Stimulated activated naive CD4-positive, alpha-beta T cell treated with Interleukin-2 at 50 U/mL for 16 hours (primary cell): ENCODE measurements around the gene ZDHHC22.

Experiments used
- DNase-seq: peaks from one replicate; lab custom pipeline; 2025; lab: John Stamatoyannopoulos, UW

ZDHHC22 gene

DNA sequence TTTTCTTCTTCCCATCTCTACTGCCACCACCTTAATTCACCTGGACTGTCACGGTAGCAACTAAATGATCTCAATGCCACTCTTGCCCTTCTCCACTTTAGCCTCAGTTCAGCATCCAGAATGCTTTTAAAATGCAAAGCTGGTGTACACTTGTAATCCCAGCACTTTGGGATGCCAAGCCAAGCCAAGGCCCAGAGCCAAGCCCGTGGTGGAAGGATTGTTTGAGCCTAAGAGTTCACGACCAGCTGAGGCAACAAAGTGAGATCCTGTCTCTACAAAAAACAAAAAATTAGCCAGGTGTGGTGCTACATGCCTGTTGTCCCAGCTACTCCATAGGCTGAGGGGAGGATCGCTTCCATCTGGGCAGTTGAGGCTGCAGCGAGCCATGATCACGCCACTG, 37.6 kb downstream of the ZDHHC22 start:
- DNase-seq, result no peak

GRCh38 chr14:77103475-77103874, 38.1 kb downstream of the ZDHHC22 start:
- DNase-seq, result no peak

DNA sequence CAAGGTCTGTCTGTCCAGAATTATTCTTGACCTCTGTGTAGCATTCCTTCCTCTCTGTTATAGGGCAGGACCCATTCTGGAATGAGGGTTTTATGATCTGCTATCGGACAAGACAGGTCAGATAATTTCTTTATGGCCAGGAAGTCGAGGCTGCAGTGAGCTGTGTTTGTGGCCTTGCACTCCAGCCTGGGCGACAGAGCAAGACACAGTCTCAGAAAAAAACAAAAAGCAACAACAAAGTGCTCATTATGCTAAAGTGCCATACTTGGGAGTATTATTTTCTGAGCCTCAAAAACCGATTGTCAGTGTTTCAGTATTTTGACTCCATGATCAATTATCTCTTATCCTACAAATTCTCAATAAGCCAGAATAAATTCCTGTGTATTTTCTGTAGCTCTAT, 39.4 kb downstream of the ZDHHC22 start:
- DNase-seq, result no peak

DNA sequence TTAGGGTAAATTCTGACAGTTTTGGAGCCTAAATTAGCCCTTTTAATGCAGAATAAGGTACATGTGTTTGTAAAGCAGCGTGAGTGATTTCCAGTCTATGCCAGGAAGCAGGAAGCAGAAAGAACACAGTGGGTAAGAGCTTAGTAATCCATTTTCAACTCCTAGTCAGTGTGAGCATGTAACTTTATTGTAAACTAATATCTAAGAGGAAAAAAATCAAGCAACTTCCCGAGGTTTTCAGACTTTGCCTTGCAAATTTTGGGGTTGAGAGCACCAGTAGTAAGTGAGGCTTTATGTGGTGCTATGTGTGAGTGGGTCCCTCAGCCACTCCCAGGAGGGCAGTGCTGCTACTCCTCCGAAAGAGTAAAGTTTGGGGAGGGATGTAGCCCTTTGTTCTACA, 40.6 kb downstream of the ZDHHC22 start:
- DNase-seq, result no peak

- DNase-seq, result no peak
Measured at GRCh38 chr14:77099425-77100167, 42.0 kb downstream of the ZDHHC22 start.

- DNase-seq, result peak; percentile 15
Measured at GRCh38 chr14:77098529-77099353, 42.9 kb downstream of the ZDHHC22 start.

DNA sequence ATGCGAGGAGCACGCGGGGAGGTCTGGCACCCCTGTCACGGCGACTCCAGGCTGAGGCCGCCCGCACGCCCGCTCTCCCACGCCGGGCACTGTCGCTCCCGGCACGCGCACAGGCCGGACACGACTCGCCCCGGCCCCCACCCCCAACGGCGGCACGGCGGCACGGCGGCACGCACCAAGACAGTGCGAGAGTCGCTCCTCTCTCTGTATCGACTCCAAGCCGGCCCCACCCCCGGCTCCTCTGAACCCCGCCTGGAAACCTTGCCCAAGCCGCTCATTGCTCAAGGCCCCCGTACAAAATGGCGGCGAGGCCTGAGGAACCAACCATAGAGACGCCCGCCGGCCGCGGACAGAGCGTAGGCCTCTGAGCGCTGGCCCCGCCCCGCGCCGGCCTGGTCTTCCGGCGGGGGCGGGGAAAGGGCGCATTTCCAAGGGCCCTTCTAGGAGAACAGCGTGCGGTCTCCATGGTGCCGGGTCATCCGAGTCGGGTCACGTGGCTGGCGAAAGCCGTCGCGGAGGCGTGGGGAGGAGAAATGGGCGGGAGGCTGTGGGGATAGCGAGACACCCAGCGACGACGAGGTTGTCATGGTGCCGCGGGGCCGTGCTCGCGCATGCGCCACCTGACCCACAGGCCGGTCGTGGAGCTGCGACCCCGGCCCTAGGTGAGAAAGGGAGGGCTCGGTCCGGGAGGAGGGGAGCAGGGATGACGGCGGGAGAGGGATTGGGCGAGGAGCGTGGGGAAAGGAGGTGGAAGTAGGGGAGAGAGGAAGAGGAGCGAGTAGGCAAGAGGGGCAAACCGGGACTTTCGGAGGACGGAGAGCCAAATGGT, 43.7 kb downstream of the ZDHHC22 start, which contains the start of gene CIPC:
TSS of gene CIPC (plus strand) at position 559 of the 829 bp plus-strand sequence. CDS start 7,451 bp downstream, outside the sequence.
- DNase-seq, result peak; percentile 99

- DNase-seq, result no peak
Measured at GRCh38 chr14:77097006-77097699, 44.4 kb downstream of the ZDHHC22 start.

DNA sequence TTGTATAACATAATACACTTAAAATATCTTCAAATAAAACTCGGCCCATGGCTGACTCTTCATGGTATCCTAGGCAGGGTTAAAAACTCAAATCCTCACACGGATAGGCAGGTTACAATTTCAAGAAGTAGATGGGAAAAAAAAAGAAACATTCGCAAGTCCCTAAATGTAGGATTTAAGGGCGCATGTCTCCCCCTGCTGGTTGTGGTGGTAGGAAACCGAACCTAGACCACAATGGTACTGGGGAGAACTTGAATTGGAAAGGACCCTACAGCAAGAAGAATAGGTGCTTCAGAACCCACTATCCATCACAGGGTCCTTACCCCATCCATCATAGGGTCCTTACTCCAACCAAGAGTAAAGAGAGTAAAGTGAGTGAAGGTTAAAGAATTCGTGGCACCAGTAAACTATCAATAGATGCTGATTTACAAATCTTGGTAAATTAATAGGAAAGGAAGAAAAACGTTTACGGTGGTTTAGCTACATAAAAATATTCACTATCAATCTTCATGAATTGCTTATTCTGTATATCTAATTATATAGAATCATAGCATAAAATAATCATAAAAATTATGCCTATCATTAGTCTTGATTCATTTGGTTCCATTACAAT, 46.8 kb downstream of the ZDHHC22 start:
- peak; percentile 71 for DNase-seq

- DNase-seq, result no peak
Measured at GRCh38 chr14:77092676-77093075, 48.9 kb downstream of the ZDHHC22 start.

DNA sequence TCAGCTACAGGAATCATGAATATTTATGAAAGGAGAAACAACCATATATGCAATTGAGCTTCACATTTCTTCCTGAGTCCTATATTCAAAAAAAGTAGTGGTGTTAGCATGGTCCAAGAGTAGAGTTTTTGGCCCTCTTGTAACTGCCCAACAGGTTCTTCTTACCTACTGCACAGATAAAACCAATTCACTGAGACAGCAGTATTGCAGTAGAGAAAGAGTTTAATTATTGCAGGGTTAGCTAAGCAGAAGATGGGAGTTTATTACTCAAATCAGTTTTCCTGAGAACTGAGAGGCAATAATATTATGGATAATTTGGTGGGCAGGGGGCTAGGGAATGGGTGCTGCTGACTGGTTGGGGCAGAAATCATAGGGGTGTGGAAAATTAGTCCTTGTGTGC, 50.1 kb downstream of the ZDHHC22 start:
- DNase-seq, result no peak

DNA sequence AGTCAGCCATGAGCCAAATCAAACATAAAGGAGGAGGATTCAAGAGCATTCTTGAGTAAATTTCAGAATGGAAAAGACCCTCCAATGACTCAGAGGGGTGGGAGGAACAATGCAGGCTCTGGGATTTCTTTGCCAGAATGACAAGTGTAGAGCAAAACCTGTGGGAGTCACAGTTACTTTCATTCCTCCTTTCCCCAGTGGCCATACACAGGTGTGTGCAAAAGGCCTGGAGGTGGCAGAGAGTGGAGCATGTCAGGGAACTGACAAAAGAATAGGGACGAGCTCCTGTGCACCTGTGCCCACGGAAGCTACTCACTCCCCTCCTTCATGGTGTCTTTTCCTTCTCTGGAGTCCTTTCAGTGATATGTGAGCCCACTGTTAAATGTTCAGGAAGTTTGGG, 52.9 kb downstream of the ZDHHC22 start:
- DNase-seq, result no peak

DNA sequence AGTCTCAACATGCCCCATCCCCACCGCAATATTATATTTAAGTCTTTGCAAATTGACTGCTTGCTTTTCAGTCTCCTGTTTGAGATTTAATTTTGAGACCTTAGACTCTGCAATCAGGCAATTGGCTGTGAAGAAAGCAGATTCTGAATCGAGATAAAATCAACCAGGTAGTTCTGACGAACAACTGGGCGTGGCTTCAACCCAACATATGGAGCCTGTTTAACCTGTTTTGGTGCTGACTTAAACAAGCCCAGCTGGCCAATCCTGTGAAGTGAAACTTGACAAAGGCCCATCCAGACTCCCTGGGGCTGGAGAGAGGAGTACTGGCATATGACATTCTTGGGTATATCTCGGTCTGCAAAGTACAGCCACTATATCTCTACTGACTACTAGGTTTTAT, 53.4 kb downstream of the ZDHHC22 start:
- DNase-seq, result no peak

DNA sequence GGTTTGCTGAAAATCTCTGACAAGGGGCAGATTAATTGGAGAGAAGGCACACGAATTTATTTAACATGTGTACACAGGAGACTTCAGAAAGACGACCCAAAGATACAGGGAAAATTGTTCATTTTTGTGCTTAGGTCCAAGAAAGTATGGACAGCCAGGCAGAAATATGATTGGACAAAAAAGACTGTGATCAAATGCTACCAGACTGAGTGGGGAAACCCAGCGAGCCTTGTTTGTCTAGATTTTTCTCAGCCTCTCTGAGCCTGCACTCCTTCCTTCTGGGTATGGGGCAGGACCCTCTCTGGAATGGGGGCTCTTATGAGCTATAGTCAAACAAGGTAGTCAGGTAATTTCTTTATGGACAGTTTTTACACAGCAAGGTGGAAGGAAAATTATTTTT, 54.0 kb downstream of the ZDHHC22 start:
- no peak for DNase-seq

- DNase-seq, result no peak
Measured at GRCh38 chr14:77086951-77087350, 54.6 kb downstream of the ZDHHC22 start.

GRCh38 chr14:77086017-77086727, 55.4 kb downstream of the ZDHHC22 start:
- no peak for DNase-seq

GRCh38 chr14:77085538-77085937, 56.1 kb downstream of the ZDHHC22 start:
- DNase-seq, result no peak

DNA sequence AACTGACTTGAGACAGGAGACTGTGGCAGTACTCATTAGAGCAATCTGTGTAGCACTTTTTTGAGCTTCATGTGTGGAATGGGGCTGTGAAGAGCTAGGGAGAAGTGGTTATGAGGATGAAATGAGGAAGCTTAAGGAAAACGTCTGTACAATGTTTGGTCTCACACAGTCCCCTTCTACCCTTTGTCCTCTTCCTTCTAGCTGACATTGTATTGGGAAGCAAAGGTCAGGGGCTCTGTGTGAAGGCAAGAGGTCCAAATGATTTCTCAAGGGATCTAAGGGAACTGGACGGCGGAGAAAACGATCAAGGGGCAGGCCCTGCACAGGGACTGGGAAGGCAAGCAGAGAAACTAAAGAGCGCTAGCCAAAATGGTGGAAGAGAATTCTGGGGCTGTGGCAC, 56.6 kb downstream of the ZDHHC22 start:
- DNase-seq, result no peak

DNA sequence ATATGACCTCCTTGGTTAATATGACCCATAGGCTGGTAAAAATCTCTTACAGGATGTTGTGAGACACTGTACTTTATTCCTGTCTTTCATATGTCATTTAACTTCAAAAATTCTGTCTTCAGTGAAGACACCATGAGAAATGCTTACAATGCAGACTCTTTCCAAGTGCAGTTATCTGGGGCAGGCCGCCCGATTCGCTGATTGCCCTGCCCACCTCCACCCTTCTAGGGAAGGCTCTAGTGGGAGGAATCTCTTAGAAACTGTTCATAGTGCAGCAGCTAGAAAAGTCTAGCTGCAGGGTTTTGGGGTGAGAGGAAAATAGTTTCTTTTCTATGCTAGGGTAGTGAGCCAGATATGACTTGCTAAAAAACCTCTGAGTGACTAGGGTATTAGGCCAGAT, 58.5 kb downstream of the ZDHHC22 start:
- no peak for DNase-seq

DNA sequence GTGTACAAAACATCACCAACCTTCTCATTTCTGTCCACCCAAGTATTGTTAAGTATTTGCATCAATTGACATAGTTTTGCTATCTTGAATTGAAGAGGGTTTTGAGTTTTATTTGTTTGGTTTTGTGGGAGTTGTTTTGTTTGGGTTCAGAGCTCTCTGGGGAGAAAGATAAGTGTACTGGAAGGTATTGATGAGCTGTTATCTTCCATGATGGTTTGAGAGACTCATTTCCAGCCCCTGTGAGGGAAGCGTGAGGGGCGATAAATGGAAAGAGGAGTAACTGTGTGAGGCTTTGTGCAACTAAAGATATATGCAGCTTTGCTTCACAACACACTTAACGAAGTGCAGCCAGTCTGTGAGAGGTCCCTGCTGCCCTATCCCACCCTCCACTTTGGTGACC, 59.2 kb downstream of the ZDHHC22 start:
- DNase-seq, result no peak
